Sigmoid colon (tissue), 4 donors: ENCODE data around the gene PPL.

ENCODE experiments used
- CTCF ChIP-seq, 4 experiments: fragments of 450-650 bp in 3 of 4; fragments of 200-600 bp in 1 of 4; IDR thresholded peaks; one replicate each; pipeline ENCODE4 v1.5.1; 2016 to 2019; ENCODE audit warnings: antibody characterized with exemption in 4 of 4, mild to moderate bottlenecking in 3 of 4, moderate library complexity in 2 of 4
- POLR2AphosphoS5 ChIP-seq, 4 donors: sonication (generic); formaldehyde crosslinking; IDR thresholded peaks; one replicate each; pipeline ENCODE4 v1.6.1; 2017; ENCODE audit warnings: antibody characterized with exemption in 4 of 4

DNA sequence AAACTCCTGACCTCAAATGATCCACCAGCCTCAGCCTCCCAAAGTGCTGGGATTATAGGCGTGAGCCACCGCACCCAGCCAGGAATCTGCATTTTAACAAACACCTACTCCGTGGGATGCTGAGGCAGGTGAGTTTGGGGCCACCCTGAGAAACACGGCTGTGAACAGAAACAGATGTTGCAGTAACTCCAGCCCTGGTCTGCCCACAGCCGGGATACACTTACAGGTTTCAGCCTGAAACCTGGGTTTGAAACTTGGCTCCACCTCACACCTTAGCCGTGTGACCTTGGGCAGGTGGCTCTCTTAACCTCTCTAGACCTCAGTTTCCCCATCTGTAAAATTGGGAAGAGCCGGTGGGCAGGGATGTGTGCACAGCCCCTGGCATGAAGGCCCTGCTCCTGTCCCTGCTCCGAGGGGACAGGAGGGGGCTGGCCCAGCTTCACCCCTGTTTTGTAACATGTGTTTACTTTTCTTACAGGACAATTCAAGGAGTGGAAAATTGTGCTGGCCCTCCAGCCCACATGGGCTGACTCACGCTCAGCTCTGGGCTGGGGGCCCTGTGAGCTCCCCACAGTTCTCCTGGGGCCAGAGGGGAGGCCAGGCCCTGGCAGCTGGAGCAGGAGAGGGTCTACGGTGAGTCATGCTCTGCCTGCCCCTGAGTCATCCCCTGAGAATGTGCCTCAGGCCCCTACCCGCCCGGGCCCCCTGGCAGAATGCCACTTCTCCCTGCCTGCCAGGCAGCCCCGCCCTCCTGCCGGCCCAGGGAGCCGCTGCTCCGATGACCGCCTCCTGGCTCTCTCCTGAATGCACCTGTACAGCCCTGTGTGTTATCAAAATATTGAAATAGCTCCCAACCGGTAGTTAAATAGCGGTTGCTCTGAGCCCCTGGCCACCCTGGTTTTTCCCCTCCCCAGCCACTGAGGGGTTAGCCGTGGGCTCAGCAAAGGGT, 7.7 kb upstream of the PPL start:
- TF ChIP-seq POLR2AphosphoS5 (IDR thresholded peaks at IDR 0.05) (peak; percentile 62 to 89 (median 75)), CTCF (IDR thresholded peaks at IDR 0.05) (no peak)
